ENCODE measurements around the gene FFAR3.

Gene FFAR3

GRCh38 chr19:35334144-35334753, 24.0 kb upstream of the FFAR3 start:
- Histone ChIP-seq H3K36me3 (replicated peaks; ENCODE audit: insufficient read depth, low read length) (no peaks in the 10 kb centered on the region), H3K79me2 (ENCODE audit: low read length) (no peaks in the 10 kb centered on the region), H3F3A (ENCODE audit: insufficient read depth, low read length) (no peaks in the 10 kb centered on the region), H3K4me2 (ENCODE audit: low read depth, low read length) (no peak overlapping the region), H4K20me1 (ENCODE audit: insufficient read depth, low read length) (no peaks in the 10 kb centered on the region), H3K9ac (ENCODE audit: low read length) (no peak overlapping the region), H3K4me1 (ENCODE audit: low read length) (no peaks in the 10 kb centered on the region), H3K9me3 (replicated peaks; ENCODE audit: insufficient read depth, low read length) (no peaks in the 10 kb centered on the region), H3K9me2 (replicated peaks; ENCODE audit: insufficient read depth, low read length) (no peaks in the 10 kb centered on the region), H3K27me3 (replicated peaks; ENCODE audit: insufficient read depth, low read length) (peaks cover 92% of the 10 kb centered on the region), H3K27ac (ENCODE audit: low read length) (no peak overlapping the region), H3K4me3 (ENCODE audit: low read length) (no peak overlapping the region), H2AFZ (ENCODE audit: low read length) (no peak overlapping the region)
- no peak for DNase-seq
- TF ChIP-seq EZH2phosphoT487 (IDR thresholded peaks at IDR 0.05; ENCODE audit: low read length) (no peak), CTCF (IDR thresholded peaks at IDR 0.05; ENCODE audit: low read length) (no peak), EZH2 (optimal IDR thresholded peaks at IDR 0.05; ENCODE audit: low read depth, low read length) (no peak)

GRCh38 chr19:35336166-35336955, 21.9 kb upstream of the FFAR3 start:
- no peak overlapping the region for H3K9ac ChIP-seq (ENCODE audit: low read length)
- no peak overlapping the region for H3K27ac ChIP-seq (ENCODE audit: low read length)
- no peaks in the 10 kb centered on the region for H3K9me2 ChIP-seq (replicated peaks; ENCODE audit: insufficient read depth, low read length)
- H3K9me3 ChIP-seq (replicated peaks; ENCODE audit: insufficient read depth, low read length), result no peaks in the 10 kb centered on the region
- H3K79me2 ChIP-seq (ENCODE audit: low read length), result no peaks in the 10 kb centered on the region
- H3K4me3 ChIP-seq (ENCODE audit: low read length), result no peak overlapping the region
- no peaks in the 10 kb centered on the region for H4K20me1 ChIP-seq (ENCODE audit: insufficient read depth, low read length)
- no peaks in the 10 kb centered on the region for H3K4me1 ChIP-seq (ENCODE audit: low read length)
- no peak for DNase-seq
- H2AFZ ChIP-seq (ENCODE audit: low read length), result no peak overlapping the region
- peaks cover 91% of the 10 kb centered on the region for H3K27me3 ChIP-seq (replicated peaks; ENCODE audit: insufficient read depth, low read length)
- H3K36me3 ChIP-seq (replicated peaks; ENCODE audit: insufficient read depth, low read length), result no peaks in the 10 kb centered on the region
- no peaks in the 10 kb centered on the region for H3F3A ChIP-seq (ENCODE audit: insufficient read depth, low read length)
- TF ChIP-seq EZH2phosphoT487 (IDR thresholded peaks at IDR 0.05; ENCODE audit: low read length), result no peak
- no peak for TF ChIP-seq CTCF (IDR thresholded peaks at IDR 0.05; ENCODE audit: low read length)
- no peak for TF ChIP-seq EZH2 (optimal IDR thresholded peaks at IDR 0.05; ENCODE audit: low read depth, low read length)
- H3K4me2 ChIP-seq (ENCODE audit: low read depth, low read length), result no peak overlapping the region

GRCh38 chr19:35337097-35337983, 20.9 kb upstream of the FFAR3 start:
- H3K4me1 ChIP-seq (ENCODE audit: low read length), result no peaks in the 10 kb centered on the region
- no peaks in the 10 kb centered on the region for H3K36me3 ChIP-seq (replicated peaks; ENCODE audit: insufficient read depth, low read length)
- H3K4me3 ChIP-seq (ENCODE audit: low read length), result no peak overlapping the region
- H3K4me2 ChIP-seq (ENCODE audit: low read depth, low read length), result no peak overlapping the region
- TF ChIP-seq EZH2 (optimal IDR thresholded peaks at IDR 0.05; ENCODE audit: low read depth, low read length), result no peak
- no peaks in the 10 kb centered on the region for H3K9me2 ChIP-seq (replicated peaks; ENCODE audit: insufficient read depth, low read length)
- no peak overlapping the region for H3K9ac ChIP-seq (ENCODE audit: low read length)
- H3F3A ChIP-seq (ENCODE audit: insufficient read depth, low read length), result no peaks in the 10 kb centered on the region
- H3K79me2 ChIP-seq (ENCODE audit: low read length), result no peaks in the 10 kb centered on the region
- H3K27me3 ChIP-seq (replicated peaks; ENCODE audit: insufficient read depth, low read length), result peaks cover 93% of the 10 kb centered on the region
- H3K9me3 ChIP-seq (replicated peaks; ENCODE audit: insufficient read depth, low read length), result no peaks in the 10 kb centered on the region
- no peak overlapping the region for H3K27ac ChIP-seq (ENCODE audit: low read length)
- H2AFZ ChIP-seq (ENCODE audit: low read length), result no peak overlapping the region
- no peak for DNase-seq
- no peaks in the 10 kb centered on the region for H4K20me1 ChIP-seq (ENCODE audit: insufficient read depth, low read length)

Measured in MM.1S (cell line).